Stimulated activated naive CD4-positive, alpha-beta T cell (primary cell): ENCODE data around the gene PJA2.

ENCODE experiments used
- DNase-seq, 6 experiments: peaks; one replicate each; lab custom pipeline; 2025; lab: John Stamatoyannopoulos, UW

Gene PJA2

GRCh38 chr5:109408991-109409843 lies 557 bp downstream of the PJA2 start:
- DNase-seq = peak; percentile 72 to 87 (median 75)

GRCh38 chr5:109407913-109408312 lies 1.9 kb downstream of the PJA2 start:
- peak in 1 of 6 experiments; percentile 14 for DNase-seq

- DNase-seq = no peak
Observed at GRCh38 chr5:109406719-109407118, 3.1 kb downstream of the PJA2 start.

GRCh38 chr5:109404428-109404960 lies 5.3 kb downstream of the PJA2 start:
- no peak for DNase-seq

- no peak for DNase-seq
Observed at GRCh38 chr5:109403469-109403868, 6.3 kb downstream of the PJA2 start.

- no peak for DNase-seq
Observed at GRCh38 chr5:109399092-109399759, 10.5 kb downstream of the PJA2 start.

GRCh38 chr5:109396965-109397364 lies 12.8 kb downstream of the PJA2 start:
- DNase-seq = no peak

- DNase-seq = no peak
Observed at GRCh38 chr5:109394806-109395205, 15.0 kb downstream of the PJA2 start.

GRCh38 chr5:109390188-109390587 lies 19.6 kb downstream of the PJA2 start:
- DNase-seq = no peak

- DNase-seq = no peak
Observed at GRCh38 chr5:109388407-109388806, 21.4 kb downstream of the PJA2 start.

- no peak for DNase-seq
Observed at GRCh38 chr5:109387408-109387974, 22.3 kb downstream of the PJA2 start.

GRCh38 chr5:109378095-109378494 lies 31.7 kb downstream of the PJA2 start:
- DNase-seq = no peak

GRCh38 chr5:109374625-109375024 lies 35.1 kb downstream of the PJA2 start:
- DNase-seq = no peak

GRCh38 chr5:109373932-109374331 lies 35.8 kb downstream of the PJA2 start:
- DNase-seq = no peak

- no peak for DNase-seq
Observed at GRCh38 chr5:109370343-109370742, 39.4 kb downstream of the PJA2 start.

GRCh38 chr5:109365653-109366052 lies 44.1 kb downstream of the PJA2 start:
- no peak for DNase-seq

- no peak for DNase-seq
Observed at GRCh38 chr5:109364977-109365376, 44.8 kb downstream of the PJA2 start.

GRCh38 chr5:109359642-109360041 lies 50.1 kb downstream of the PJA2 start:
- DNase-seq = no peak

GRCh38 chr5:109357807-109358206 lies 52.0 kb downstream of the PJA2 start:
- DNase-seq = no peak

- no peak for DNase-seq
Observed at GRCh38 chr5:109354761-109355160, 55.0 kb downstream of the PJA2 start.

- DNase-seq = no peak
Observed at GRCh38 chr5:109351988-109352864, 57.5 kb downstream of the PJA2 start.
